ENCODE results near the gene NAXE. TPM values are rescaled to one million over a fixed set of nuclear protein-coding genes. Genes with fewer than 3 reads are reported as not detected.
"Not testable (repeated sequence)": the region's sequence is repeated elsewhere in the genome, so short reads cannot be mapped to it uniquely, and the experiment has no call there.

NAXE gene
- total RNA-seq, 1 donor from 2014 or later, result 83.8 TPM

DNA sequence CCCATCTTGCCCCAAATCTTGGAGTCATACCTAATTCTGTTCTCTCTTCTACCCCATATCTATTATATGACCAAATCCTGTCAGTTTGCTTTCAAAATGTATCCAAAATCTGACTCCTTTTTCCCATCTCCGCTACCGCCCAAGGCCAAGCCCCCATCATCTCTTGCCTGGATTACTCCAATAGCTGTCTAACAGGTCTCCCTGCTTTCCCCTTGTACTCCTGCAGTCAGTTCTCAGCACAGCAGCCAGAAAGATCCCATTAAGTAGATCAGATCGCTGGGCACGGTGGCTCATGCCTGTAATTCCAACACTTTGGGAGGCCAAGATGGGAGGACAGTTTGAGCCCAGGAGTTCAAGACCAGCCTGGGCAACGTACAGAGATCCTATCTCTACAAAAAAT, 39.1 kb upstream of the NAXE start:
- DNase-seq (ENCODE audit: low read depth), result no peak
- no peak overlapping the region for H3K4me3 ChIP-seq (ENCODE audit: low read depth, low read length)
- no peaks in the 10 kb centered on the region for H3K27me3 ChIP-seq (ENCODE audit: control insufficient read depth, insufficient read depth, low read length)
- peaks cover 1% of the 10 kb centered on the region for H3K36me3 ChIP-seq (ENCODE audit: control insufficient read depth, insufficient read depth, low read length)
- TF ChIP-seq, protein P1, sequence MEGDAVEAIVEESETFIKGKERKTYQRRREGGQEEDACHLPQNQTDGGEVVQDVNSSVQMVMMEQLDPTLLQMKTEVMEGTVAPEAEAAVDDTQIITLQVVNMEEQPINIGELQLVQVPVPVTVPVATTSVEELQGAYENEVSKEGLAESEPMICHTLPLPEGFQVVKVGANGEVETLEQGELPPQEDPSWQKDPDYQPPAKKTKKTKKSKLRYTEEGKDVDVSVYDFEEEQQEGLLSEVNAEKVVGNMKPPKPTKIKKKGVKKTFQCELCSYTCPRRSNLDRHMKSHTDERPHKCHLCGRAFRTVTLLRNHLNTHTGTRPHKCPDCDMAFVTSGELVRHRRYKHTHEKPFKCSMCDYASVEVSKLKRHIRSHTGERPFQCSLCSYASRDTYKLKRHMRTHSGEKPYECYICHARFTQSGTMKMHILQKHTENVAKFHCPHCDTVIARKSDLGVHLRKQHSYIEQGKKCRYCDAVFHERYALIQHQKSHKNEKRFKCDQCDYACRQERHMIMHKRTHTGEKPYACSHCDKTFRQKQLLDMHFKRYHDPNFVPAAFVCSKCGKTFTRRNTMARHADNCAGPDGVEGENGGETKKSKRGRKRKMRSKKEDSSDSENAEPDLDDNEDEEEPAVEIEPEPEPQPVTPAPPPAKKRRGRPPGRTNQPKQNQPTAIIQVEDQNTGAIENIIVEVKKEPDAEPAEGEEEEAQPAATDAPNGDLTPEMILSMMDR (IDR thresholded peaks at IDR 0.05; ENCODE audit: insufficient read depth, low read length, poor library complexity, severe bottlenecking), result no peak

DNA sequence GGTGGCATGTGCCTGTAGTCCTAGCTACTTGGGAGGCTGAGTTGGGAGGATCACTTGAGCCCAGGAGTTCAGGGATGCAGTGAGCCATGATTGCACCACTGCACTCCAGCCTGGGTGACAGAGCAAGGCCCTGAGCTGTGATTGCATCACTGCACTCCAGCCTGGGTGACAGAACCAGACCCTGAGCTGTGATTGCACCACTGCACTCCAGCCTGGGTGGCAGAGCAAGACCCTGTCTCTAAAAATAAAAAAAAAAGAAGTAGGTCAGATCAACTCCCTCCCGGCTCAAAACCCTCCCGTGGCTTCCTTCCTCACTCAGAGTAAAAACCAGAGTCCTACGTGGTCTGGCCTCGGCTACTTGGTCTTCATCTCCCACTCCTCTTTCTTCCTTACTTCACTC, 38.6 kb upstream of the NAXE start:
- H3K4me3 ChIP-seq (ENCODE audit: low read depth, low read length); DNase-seq (ENCODE audit: low read depth); H3K27me3 ChIP-seq (ENCODE audit: control insufficient read depth, insufficient read depth, low read length); H3K36me3 ChIP-seq (ENCODE audit: control insufficient read depth, insufficient read depth, low read length): not testable (repeated sequence)

DNA sequence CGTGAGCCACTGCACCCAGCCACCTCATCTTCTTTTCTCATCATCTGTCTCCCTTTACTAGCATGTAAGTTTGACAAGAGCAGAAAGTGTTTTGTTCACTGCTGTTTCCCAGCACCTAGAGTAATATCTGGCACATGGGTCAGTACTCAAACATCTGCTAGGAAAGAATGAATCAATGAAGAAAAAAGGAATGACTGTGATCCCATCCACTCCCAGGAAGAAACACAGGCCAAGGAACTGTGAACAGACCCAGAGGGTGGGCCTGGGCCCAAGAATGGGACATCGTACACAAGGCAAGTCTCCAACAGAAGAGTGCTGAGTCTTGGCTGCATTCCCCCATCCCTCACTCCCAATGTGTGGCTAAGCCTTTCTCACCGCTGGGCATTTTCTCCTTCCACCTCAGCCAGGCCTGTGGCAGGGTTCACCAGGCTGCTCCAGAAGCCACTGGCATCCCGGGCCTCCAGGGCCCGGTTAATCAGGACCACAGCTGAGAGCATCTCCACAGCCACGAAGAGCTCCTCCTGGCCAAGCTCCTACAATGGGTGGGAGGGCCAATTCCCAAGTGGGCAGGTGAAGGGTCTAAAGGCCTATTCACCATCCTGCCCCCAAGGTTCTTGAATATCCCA, 37.6 kb upstream of the NAXE start:
- H3K36me3 ChIP-seq (ENCODE audit: control insufficient read depth, insufficient read depth, low read length), result peaks cover 1% of the 10 kb centered on the region
- DNase-seq (ENCODE audit: low read depth), result no peak
- no peak overlapping the region for H3K4me3 ChIP-seq (ENCODE audit: low read depth, low read length)
- TF ChIP-seq, protein P1 (IDR thresholded peaks at IDR 0.05; ENCODE audit: insufficient read depth, low read length, poor library complexity, severe bottlenecking), result no peak
- H3K27me3 ChIP-seq (ENCODE audit: control insufficient read depth, insufficient read depth, low read length), result no peaks in the 10 kb centered on the region

DNA sequence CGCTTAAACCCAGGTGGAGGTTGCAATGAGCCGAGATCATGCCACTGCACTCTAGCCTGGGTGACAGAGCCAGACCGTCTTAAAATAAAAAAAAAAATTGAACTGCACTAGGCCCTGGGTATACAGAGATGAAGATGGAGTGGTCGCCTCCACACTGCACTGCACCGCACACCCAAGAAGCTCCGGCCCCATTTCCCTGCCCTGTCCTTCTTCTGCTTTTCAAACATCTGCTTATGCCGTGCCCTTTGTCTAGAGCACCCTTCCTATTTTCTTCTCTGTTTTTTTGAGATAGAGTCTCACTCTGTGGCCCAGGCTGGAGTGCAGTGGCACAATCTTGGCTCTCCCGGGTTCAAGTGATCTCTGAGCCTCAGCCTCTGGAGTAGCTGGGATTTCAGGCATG, 36.6 kb upstream of the NAXE start:
- Histone ChIP-seq H3K27me3 (ENCODE audit: control insufficient read depth, insufficient read depth, low read length) (no peaks in the 10 kb centered on the region), H3K36me3 (ENCODE audit: control insufficient read depth, insufficient read depth, low read length) (peaks cover 1% of the 10 kb centered on the region), H3K4me3 (ENCODE audit: low read depth, low read length) (no peak overlapping the region)
- TF ChIP-seq, protein P1 (IDR thresholded peaks at IDR 0.05; ENCODE audit: insufficient read depth, low read length, poor library complexity, severe bottlenecking), result no peak
- DNase-seq (ENCODE audit: low read depth), result no peak

DNA sequence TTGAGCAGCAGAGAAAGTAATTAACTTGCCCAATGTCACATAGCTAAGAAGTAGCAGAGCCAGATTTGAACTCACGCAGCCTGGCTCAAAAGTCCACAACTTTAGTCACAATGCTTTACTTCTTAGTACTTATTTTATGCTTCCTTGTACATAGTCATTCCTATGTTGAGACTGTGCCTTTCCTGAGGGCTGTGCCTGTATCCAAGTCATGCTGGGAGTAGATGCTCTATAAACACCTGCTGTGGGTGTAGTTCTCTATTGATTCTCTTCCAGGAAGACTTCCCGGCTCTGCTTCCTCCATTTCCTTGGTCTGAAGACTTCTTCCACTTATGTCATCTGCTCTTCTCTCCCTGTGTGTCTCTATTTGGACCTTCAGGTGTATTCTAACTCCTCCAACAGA, 35.9 kb upstream of the NAXE start:
- TF ChIP-seq, protein P1 (IDR thresholded peaks at IDR 0.05; ENCODE audit: insufficient read depth, low read length, poor library complexity, severe bottlenecking), result no peak
- peaks cover 1% of the 10 kb centered on the region for H3K36me3 ChIP-seq (ENCODE audit: control insufficient read depth, insufficient read depth, low read length)
- no peaks in the 10 kb centered on the region for H3K27me3 ChIP-seq (ENCODE audit: control insufficient read depth, insufficient read depth, low read length)
- no peak for DNase-seq (ENCODE audit: low read depth)
- no peak overlapping the region for H3K4me3 ChIP-seq (ENCODE audit: low read depth, low read length)

GRCh38 chr1:156556354-156556753, 35.2 kb upstream of the NAXE start:
- Histone ChIP-seq H3K27me3 (ENCODE audit: control insufficient read depth, insufficient read depth, low read length) (no peaks in the 10 kb centered on the region), H3K4me3 (ENCODE audit: low read depth, low read length) (no peak overlapping the region), H3K36me3 (ENCODE audit: control insufficient read depth, insufficient read depth, low read length) (peaks cover 1% of the 10 kb centered on the region)
- TF ChIP-seq, protein P1 (IDR thresholded peaks at IDR 0.05; ENCODE audit: insufficient read depth, low read length, poor library complexity, severe bottlenecking), result no peak
- no peak for DNase-seq (ENCODE audit: low read depth)
